GM18526 (cell line): ENCODE measurements around the gene GIMAP8.

Source experiments
- POLR2A ChIP-seq: IDR thresholded peaks from 3 replicates; pipeline ENCODE4 v1.6.1; 2011; ENCODE audit not compliant: insufficient read length; ENCODE audit errors: extremely low read depth

The GIMAP8 gene

GRCh38 chr7:150466477-150466876 lies 16.0 kb downstream of the GIMAP8 start:
- no peak for TF ChIP-seq POLR2A

GRCh38 chr7:150468241-150468640 lies 17.8 kb downstream of the GIMAP8 start:
- no peak for TF ChIP-seq POLR2A

- TF ChIP-seq POLR2A: no peak
These were observed 21.5 kb downstream of the GIMAP8 start for GRCh38 chr7:150471886-150472285.

GRCh38 chr7:150473902-150474301 lies 23.5 kb downstream of the GIMAP8 start:
- TF ChIP-seq POLR2A: no peak

GRCh38 chr7:150476285-150476684 lies 25.9 kb downstream of the GIMAP8 start:
- TF ChIP-seq POLR2A: no peak

GRCh38 chr7:150476819-150477631 lies 26.6 kb downstream of the GIMAP8 start:
- TF ChIP-seq POLR2A: no peak

- no peak for TF ChIP-seq POLR2A
These were observed 28.7 kb downstream of the GIMAP8 start for GRCh38 chr7:150479023-150479716.

GRCh38 chr7:150481186-150481920 lies 30.9 kb downstream of the GIMAP8 start:
- no peak for TF ChIP-seq POLR2A

- no peak for TF ChIP-seq POLR2A
These were observed 31.5 kb downstream of the GIMAP8 start for GRCh38 chr7:150481922-150482321.

GRCh38 chr7:150487625-150488024 lies 37.2 kb downstream of the GIMAP8 start:
- no peak for TF ChIP-seq POLR2A

GRCh38 chr7:150489782-150490181 lies 39.4 kb downstream of the GIMAP8 start:
- TF ChIP-seq POLR2A: no peak

- TF ChIP-seq POLR2A: no peak
These were observed 52.1 kb downstream of the GIMAP8 start for GRCh38 chr7:150502519-150502918.

- TF ChIP-seq POLR2A: no peak
These were observed 52.7 kb downstream of the GIMAP8 start for GRCh38 chr7:150503155-150503554.

- TF ChIP-seq POLR2A: no peak
These were observed 53.2 kb downstream of the GIMAP8 start for GRCh38 chr7:150503581-150503980.

GRCh38 chr7:150507947-150508602 lies 57.6 kb downstream of the GIMAP8 start:
- no peak for TF ChIP-seq POLR2A
